ENCODE results near the gene METTL24.

DNA sequence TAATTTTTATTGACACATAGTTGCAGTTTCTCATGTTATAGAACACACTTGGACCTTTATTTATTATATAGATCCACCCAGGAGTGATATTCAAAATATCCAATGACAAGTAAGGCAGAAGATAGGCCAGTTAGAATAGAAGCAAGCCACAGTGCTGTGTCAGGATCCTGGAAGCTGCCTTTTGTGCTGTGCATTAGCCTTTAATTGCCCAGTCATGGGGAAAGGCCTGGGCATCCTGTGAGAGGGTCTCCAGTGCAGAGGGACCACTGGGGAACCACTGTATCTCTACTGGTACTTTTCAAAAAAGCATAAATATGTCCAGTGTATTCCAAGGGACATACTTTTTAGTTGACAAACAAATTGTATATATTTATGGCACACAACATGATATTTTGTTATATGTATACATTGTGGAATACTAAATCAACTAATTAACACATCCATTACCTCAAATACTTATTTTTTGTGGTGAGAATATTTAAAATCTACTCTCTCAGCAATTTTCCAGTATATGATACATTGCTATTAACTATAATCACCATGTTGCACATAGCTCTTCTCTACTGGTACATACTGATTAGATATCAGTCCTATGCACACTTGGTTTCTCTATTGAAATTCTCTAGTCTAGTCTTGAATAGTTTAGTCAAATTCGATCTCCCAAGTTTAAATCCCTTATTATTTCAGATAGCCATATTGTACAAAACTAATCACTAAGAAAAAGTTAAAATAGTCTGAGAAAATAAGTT is 118.4 kb downstream of the METTL24 start:
- TF ChIP-seq SNAI2 (CRISPR knock-in tag; IDR thresholded peaks at IDR 0.05) (no peak), ZNF565 (CRISPR knock-in tag; conservative IDR thresholded peaks at IDR 0.05; ENCODE audit: low read depth) (no peak), TOX (CRISPR knock-in tag; IDR thresholded peaks at IDR 0.05; ENCODE audit: borderline replicate concordance) (no peak), BACH2 (CRISPR knock-in tag; IDR thresholded peaks at IDR 0.05; ENCODE audit: borderline replicate concordance) (no peak), TSHZ2 (CRISPR knock-in tag; IDR thresholded peaks at IDR 0.05) (no peak), ZFP3 (CRISPR knock-in tag; IDR thresholded peaks at IDR 0.05) (no peak), RARB (CRISPR knock-in tag; IDR thresholded peaks at IDR 0.05) (no peak), CSDC2 (CRISPR knock-in tag; IDR thresholded peaks at IDR 0.05) (no peak), ESRRG (CRISPR knock-in tag; IDR thresholded peaks at IDR 0.05) (no peak), ZC3H10 (CRISPR knock-in tag; IDR thresholded peaks at IDR 0.05) (no peak), ARNTL (CRISPR knock-in tag; IDR thresholded peaks at IDR 0.05; ENCODE audit: borderline replicate concordance, low read depth) (no peak), ZFP30 (CRISPR knock-in tag; IDR thresholded peaks at IDR 0.05) (no peak), ISL1 (CRISPR knock-in tag; IDR thresholded peaks at IDR 0.05) (no peak)
- TF ChIP-seq, protein P1, sequence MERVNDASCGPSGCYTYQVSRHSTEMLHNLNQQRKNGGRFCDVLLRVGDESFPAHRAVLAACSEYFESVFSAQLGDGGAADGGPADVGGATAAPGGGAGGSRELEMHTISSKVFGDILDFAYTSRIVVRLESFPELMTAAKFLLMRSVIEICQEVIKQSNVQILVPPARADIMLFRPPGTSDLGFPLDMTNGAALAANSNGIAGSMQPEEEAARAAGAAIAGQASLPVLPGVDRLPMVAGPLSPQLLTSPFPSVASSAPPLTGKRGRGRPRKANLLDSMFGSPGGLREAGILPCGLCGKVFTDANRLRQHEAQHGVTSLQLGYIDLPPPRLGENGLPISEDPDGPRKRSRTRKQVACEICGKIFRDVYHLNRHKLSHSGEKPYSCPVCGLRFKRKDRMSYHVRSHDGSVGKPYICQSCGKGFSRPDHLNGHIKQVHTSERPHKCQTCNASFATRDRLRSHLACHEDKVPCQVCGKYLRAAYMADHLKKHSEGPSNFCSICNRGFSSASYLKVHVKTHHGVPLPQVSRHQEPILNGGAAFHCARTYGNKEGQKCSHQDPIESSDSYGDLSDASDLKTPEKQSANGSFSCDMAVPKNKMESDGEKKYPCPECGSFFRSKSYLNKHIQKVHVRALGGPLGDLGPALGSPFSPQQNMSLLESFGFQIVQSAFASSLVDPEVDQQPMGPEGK (CRISPR knock-in tag; IDR thresholded peaks at IDR 0.05; ENCODE audit: borderline replicate concordance), result no peak

Data from SK-N-SH treated with all-trans-retinoic acid at 6 μM for 48 hours (cell line).